Activated CD4-positive, CD25-positive, alpha-beta regulatory T cell treated with anti-CD3 and anti-CD28 coated beads, Interleukin-2, amount 50 U/mL, for 16 hours (primary cell): ENCODE measurements around the gene PMM2.

Experiments
- DNase-seq: peaks from one replicate; pipeline ENCODE4 v3.0.0-alpha.2; 2020; ENCODE audit warnings: low read depth, low spot score

The PMM2 gene

GRCh38 chr16:8887952-8888560 lies 90.4 kb downstream of the PMM2 start:
- no peak for DNase-seq

DNA sequence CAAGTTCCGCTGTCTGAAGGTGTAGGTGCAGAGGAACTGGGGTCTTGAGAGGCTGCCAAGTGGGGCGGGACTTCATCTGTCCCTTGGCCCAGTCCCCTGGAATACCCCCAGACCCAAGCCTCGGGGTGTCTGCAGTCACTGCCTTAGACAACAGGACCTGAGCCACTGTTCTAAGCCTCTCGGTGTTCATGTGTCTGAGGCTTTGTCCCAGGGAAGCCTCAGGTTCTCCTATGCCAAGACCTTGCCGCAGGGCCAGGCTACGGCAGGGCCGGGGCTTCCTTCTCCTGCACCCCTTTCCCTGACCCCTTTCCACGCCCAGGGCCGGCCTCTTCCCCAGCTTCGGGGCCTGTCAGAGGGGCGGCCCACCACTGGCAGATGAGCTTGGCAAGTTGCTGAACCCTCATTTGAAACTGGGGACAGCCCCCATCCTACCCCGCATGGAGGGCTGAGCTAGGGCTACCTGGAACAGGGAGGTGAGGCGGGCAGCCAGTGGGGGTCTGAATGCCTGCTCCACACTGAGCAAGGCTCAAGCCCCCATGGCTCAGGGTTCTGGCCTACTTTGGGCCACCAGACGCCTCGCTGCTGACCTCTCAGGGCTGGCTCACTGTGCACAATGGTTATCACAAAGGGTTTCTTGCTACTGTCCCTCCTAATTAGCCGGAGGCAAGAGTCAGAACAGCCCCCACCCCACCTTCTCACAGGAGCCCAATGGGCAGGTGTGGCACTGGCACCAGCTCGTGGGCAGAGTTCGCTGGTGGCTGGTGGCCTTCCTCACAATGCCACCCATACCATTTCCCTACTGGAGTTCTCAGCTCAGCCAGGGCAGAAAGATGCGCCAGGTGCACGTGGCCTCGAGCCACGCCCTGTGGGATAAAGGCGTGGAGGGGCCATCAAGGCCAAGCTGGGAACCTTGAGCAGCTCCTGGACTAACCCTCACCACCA lies 91.6 kb downstream of the PMM2 start:
- no peak for DNase-seq

GRCh38 chr16:8889893-8890548 lies 92.4 kb downstream of the PMM2 start:
- DNase-seq: no peak

- DNase-seq: no peak
Measured at GRCh38 chr16:8890549-8890921, 92.9 kb downstream of the PMM2 start.

- DNase-seq: no peak
Measured at GRCh38 chr16:8892101-8892575, 94.5 kb downstream of the PMM2 start.

DNA sequence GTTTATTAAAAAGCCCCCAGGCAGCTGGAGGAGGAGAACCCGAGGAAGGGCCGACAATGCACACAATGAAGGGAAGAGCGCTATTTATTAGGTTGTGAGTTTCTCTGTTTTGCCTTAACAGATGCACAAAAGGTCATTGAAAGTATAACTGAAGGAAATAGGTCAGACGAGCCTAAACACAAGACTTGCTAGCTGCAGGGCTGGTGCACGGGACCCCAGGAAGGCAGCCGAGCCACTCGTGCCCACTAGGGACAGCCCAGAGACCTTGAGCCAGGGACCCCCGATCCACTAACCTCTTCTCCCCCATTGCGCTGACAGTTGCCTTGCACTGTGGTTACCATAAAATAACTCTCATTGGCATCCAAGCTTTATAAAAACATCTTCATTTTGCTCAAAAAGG lies 95.8 kb downstream of the PMM2 start:
- DNase-seq: no peak

DNA sequence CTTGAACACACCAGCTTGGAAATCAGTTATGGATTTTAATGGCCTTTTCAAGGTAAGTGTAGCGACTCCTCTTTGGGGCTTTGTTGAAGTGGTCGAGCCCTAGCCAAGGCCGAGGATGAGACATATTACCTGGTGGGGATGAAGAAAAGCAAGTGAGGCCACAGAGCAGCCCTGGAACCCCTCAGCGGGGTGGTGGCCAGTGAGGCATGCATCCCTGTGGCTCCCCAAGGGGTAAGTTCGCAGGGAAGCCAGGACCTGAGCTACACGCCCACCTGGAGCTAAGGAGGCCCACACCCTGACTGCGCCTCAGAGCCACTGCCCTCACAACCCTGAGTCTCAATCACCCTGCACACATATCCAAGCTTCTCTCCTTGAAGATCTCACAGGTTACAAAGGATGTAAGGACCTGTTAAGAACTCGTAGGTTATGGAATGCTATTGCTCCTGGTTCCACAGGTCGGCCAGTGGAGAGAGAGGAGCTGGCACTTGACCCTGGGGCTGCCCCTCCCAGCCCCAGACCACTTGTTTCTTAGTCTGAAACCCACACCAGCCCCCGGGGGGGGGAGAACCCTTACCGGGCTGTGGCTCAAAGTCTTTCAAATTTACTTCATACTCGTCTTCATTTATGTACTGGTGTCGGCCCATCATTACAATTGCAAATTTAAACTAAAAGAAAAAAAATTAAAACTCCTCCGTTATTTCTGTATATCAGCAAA lies 96.5 kb downstream of the PMM2 start:
- DNase-seq: no peak

DNA sequence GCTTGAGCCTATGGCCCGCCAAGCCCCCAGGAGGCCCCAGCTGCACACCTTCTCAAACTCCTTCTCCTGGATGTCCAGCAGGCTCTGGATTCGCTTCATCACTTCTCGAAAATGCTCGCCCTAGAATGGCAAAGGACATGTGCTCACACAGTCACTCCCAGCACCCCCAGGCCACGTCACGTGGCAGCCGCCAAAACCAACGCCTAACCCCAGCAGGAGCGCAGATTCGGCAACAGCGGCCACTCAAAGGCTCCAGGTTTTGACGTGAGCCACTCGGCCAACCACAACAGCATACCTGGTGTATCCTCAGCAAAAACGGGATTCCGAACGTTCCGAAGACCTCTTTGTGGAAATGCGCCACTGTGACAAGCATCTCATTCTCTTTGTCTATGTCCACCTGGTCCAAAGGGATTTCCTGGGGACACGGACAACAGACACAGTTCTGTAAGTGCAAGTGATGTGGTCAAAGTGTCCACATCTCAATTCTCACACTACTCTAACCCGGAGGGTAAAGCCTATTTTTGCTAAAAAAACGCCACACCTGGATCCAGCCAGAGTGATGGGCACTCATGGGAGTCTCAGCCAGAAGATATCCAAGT lies 97.2 kb downstream of the PMM2 start:
- no peak for DNase-seq

DNA sequence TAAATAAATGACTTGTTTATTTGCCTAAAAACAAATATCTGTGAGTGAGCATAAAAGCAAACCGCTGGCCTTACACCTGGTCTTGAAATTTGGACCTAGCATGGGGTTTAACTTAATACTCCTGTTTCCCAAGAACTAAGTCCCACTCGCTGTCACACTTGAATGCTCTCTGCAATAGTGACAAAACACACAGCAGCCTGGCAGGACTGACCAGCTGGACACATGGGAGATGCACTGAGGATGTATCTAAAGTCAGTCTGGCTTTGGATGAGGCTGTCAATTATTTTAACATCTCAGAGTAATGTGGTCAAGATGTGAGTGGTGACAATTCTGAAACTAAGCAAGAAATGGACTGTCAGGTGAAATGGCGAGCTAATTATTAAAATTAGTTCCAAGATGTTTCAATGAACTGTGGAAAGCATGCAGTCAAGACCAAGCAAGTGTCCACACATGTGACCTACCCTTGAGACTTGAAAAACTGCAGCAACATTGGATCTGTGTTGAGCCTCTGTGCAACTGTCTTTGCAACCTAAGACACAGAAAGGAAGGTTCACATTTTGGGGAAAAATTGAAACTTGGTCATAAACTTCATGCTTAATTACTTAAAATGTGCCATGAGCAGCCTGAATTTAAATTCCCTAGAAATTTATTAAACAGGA lies 101.2 kb downstream of the PMM2 start:
- DNase-seq: no peak
